Type B pancreatic cell (in vitro differentiated cells): Measurements from ENCODE around the gene ZNF266. TPM values are rescaled to one million over a fixed set of nuclear protein-coding genes. Genes with fewer than 3 reads are reported as not detected.

Source experiments
- DNase-seq: peaks from one replicate; pipeline ENCODE4 v3.0.0; 2021; ENCODE audit warnings: mixed read lengths; ENCODE audit not compliant: unreplicated experiment; ENCODE audit errors: extremely low spot score
- H3K27ac Mint-ChIP-seq: 2 replicates; pipeline ENCODE4 v1.8.0; 2021; ENCODE audit warnings: mild to moderate bottlenecking, mixed read lengths
- H3K27me3 Mint-ChIP-seq: 2 replicates; pipeline ENCODE4 v1.8.0; 2021; ENCODE audit warnings: mixed read lengths
- H3K36me3 Mint-ChIP-seq: 2 replicates; pipeline ENCODE4 v1.8.0; 2021; ENCODE audit warnings: mixed read lengths
- H3K4me1 Mint-ChIP-seq: one replicate; pipeline ENCODE4 v1.8.0; 2021; ENCODE audit warnings: mixed read lengths; ENCODE audit not compliant: unreplicated experiment
- H3K4me3 Mint-ChIP-seq: 2 replicates; pipeline ENCODE4 v1.8.0; 2021; ENCODE audit warnings: mild to moderate bottlenecking, mixed read lengths
- H3K9me3 Mint-ChIP-seq: 2 replicates; pipeline ENCODE4 v1.8.0; 2021; ENCODE audit warnings: mixed read lengths
- total RNA-seq: library from RNA; stranded (reverse); gene quantifications from 2 replicates; pipeline ENCODE4 v1.2.1, GENCODE V29; 2021; ENCODE audit warnings: low replicate concordance
- TF ChIP-seq, protein P1 (sequence below): fragments of 200-600 bp; sonication (generic); conservative IDR thresholded peaks from 2 replicates; pipeline ENCODE4 v1.5.0; 2021; ENCODE audit warnings: antibody characterized with exemption, mild to moderate bottlenecking

The ZNF266 gene
- total RNA-seq, 1 donor from 2014 or later, result 40.1 TPM

DNA sequence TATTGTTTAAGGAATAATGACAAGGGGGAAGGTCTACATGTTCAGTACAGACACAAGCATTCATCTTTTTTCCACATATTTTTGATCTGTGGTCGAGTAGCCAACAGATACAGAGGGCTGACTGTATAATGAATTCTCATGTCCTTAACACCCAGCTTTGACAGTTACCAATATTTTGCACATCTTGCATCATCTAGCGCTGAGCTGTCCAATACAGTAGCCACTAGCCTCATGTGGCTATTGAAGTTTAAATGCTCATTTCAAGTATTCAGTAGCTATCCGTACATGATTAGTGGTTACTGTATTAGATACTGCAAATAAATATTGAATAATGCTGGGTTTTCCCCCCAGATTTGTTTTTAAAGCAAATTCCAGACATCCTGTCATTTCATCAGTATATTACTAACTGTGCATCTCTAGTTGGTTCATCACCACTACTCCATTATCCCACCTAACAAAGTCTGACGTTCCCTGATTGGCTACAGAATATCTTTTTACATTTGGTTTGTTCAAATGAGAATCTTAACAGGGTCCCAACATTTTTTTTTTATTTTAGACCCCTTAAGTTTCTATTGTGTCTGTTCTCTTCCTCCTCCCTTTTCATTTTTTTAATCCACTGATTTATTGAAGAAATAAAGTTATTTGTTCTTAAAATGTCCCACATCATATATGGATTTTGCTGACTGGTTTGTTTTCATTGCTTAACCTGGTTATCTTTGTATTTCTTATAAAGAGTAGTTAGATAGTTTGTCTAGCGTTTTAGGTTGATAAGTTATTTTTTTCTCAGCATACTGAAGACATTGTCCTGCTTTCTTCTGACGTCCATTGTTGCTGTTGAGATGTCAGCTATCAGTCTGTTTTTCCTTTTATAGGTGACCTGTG, 64.4 kb downstream of the ZNF266 start:
- H3K27ac Mint-ChIP-seq, result no peak overlapping the region
- TF ChIP-seq, protein P1, sequence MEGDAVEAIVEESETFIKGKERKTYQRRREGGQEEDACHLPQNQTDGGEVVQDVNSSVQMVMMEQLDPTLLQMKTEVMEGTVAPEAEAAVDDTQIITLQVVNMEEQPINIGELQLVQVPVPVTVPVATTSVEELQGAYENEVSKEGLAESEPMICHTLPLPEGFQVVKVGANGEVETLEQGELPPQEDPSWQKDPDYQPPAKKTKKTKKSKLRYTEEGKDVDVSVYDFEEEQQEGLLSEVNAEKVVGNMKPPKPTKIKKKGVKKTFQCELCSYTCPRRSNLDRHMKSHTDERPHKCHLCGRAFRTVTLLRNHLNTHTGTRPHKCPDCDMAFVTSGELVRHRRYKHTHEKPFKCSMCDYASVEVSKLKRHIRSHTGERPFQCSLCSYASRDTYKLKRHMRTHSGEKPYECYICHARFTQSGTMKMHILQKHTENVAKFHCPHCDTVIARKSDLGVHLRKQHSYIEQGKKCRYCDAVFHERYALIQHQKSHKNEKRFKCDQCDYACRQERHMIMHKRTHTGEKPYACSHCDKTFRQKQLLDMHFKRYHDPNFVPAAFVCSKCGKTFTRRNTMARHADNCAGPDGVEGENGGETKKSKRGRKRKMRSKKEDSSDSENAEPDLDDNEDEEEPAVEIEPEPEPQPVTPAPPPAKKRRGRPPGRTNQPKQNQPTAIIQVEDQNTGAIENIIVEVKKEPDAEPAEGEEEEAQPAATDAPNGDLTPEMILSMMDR, result no peak
- no peaks in the 10 kb centered on the region for H3K27me3 Mint-ChIP-seq
- peaks cover 60% of the 10 kb centered on the region for H3K36me3 Mint-ChIP-seq
- H3K9me3 Mint-ChIP-seq, result peaks cover 22% of the 10 kb centered on the region
- no peak for DNase-seq
- H3K4me1 Mint-ChIP-seq, result no peaks in the 10 kb centered on the region
- H3K4me3 Mint-ChIP-seq, result no peak overlapping the region

DNA sequence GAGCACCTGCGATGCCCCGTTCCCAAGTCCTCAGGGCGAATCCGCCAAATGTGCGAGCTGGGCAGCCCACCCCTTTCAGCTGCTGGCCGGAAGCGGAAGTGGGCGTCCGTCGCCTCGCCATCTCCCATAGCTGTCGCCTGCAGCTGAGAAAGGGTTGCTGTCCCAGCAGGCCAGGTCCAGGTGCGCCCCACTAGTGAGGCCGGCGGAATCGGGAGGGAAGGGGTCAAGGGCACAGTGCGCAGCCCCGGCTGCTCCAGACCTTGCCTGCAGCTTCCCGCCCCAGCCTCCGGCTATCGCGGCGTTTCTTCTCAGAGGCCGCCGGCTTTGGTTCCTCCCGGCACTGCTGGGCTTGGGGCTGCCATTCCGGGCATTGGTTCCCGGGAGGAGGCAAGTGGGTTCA, 72.5 kb downstream of the ZNF266 start, which contains the start of gene ZNF177:
ZNF177 (plus strand) TSS at position 109 of the 400 bp plus-strand sequence. CDS start 15,299 bp downstream, outside the sequence.
- Mint-ChIP-seq H3K9me3 (peaks cover 33% of the 10 kb centered on the region), H3K36me3 (peaks cover 44% of the 10 kb centered on the region), H3K27ac (no peak within 1 kb of the TSS), H3K27me3 (no peaks in the 10 kb centered on the region), H3K4me3 (no peak within 1 kb of the TSS), H3K4me1 (no peaks in the 10 kb centered on the region)
- no peak for DNase-seq
- TF ChIP-seq, protein P1, result no peak

Other genes with a start within 250 kb of the ZNF266 start
- not detected in 2 replicates for gene OR7D4, start 216.0 kb downstream of the ZNF266 start, total RNA-seq
- not detected in 2 replicates for gene OR7E24, start 184.6 kb downstream of the ZNF266 start, total RNA-seq
- gene ZNF699, start 125.7 kb downstream of the ZNF266 start, total RNA-seq, result 6.0 and 7.3 TPM in 2 replicates
- 19.6 and 33.2 TPM in 2 replicates for gene ZNF559, start 111.4 kb downstream of the ZNF266 start, total RNA-seq
- gene ZNF177, start 72.6 kb downstream of the ZNF266 start, total RNA-seq, result 4.1 and 10.6 TPM in 2 replicates
- gene ZNF560, start 63.0 kb upstream of the ZNF266 start, total RNA-seq, result 0.10 TPM in 1 of 2 replicates, not detected in the other
- gene ZNF426, start 103.1 kb upstream of the ZNF266 start, total RNA-seq, result 26.7 and 32.1 TPM in 2 replicates
- 58.7 and 60.0 TPM in 2 replicates for gene ZNF121, start 148.9 kb upstream of the ZNF266 start, total RNA-seq
- gene ZNF561, start 185.7 kb upstream of the ZNF266 start, total RNA-seq, result 86.2 and 93.7 TPM in 2 replicates
- gene ZNF562, start 239.5 kb upstream of the ZNF266 start, total RNA-seq, result 22.5 and 24.4 TPM in 2 replicates